OCI-LY1 (cell line): ENCODE measurements around the gene ABLIM2.

Source experiments
- CTCF ChIP-seq: fragments of 200-600 bp; sonication (generic), shearing (Covaris generic); IDR thresholded peaks from 2 replicates; pipeline ENCODE4 v1.5.1; 2017; ENCODE audit warnings: mild to moderate bottlenecking, antibody characterized with exemption, low read length, moderate library complexity, mixed read lengths
- EZH2 ChIP-seq: fragments of 200-600 bp; sonication (generic), shearing (Covaris generic); IDR thresholded peaks from 2 replicates; pipeline ENCODE4 v1.8.0; 2017; ENCODE audit warnings: borderline replicate concordance, mixed run types, mild to moderate bottlenecking, antibody characterized with exemption, low read length, moderate library complexity, mixed read lengths

GRCh38 chr4:8205241-8205707, 46.7 kb upstream of the ABLIM2 start:
- no peak for TF ChIP-seq CTCF
- no peak for TF ChIP-seq EZH2
